GM10266 (cell line): ENCODE results near the gene PCDHGB4.

Experiments used
- DNase-seq: peaks from one replicate; pipeline ENCODE4 v3.0.0; 2012; ENCODE audit errors: extremely low spot score
- TF ChIP-seq, protein P1 (sequence below): IDR thresholded peaks from 2 replicates; pipeline ENCODE4 v1.5.1; 2012; ENCODE audit warnings: mild to moderate bottlenecking, low read depth; ENCODE audit not compliant: control insufficient read depth, insufficient read depth; ENCODE audit errors: missing control alignments

Gene PCDHGB4

DNA sequence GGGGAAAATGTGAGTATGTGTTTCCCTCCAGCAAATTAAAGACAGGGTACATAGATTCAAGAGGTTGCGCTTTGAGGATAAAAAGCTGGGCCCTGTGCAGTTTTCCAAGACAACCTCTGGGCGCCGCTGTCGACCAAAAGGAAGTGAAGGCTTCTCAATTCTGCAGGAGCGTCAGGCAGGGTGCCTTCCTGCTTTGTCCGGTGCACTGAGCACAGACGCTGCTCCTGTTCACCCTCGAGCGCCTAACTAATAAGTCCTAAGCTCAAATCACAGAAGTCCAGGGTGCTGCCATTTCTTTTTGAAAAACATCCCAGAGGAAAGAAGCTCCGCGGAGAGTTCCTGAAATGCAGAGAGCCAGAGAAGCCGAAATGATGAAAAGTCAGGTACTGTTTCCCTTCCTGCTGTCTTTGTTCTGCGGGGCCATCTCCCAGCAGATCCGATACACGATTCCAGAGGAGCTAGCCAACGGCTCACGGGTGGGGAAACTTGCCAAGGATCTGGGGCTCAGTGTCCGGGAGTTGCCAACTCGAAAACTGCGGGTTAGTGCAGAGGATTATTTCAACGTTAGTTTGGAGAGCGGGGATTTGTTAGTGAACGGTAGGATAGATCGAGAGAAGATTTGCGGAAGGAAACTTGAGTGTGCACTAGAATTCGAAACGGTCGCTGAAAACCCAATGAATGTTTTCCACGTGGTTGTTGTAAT, 37.4 kb upstream of the PCDHGB4 start, which contains the start of gene PCDHGB1:
Gene PCDHGB1, plus strand, starts transcription at position 183 of the 703 bp plus-strand sequence. Its CDS starts 162 bp downstream, at position 345.
- TF ChIP-seq, protein P1, sequence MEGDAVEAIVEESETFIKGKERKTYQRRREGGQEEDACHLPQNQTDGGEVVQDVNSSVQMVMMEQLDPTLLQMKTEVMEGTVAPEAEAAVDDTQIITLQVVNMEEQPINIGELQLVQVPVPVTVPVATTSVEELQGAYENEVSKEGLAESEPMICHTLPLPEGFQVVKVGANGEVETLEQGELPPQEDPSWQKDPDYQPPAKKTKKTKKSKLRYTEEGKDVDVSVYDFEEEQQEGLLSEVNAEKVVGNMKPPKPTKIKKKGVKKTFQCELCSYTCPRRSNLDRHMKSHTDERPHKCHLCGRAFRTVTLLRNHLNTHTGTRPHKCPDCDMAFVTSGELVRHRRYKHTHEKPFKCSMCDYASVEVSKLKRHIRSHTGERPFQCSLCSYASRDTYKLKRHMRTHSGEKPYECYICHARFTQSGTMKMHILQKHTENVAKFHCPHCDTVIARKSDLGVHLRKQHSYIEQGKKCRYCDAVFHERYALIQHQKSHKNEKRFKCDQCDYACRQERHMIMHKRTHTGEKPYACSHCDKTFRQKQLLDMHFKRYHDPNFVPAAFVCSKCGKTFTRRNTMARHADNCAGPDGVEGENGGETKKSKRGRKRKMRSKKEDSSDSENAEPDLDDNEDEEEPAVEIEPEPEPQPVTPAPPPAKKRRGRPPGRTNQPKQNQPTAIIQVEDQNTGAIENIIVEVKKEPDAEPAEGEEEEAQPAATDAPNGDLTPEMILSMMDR, result peak; percentile 49
- DNase-seq, result peak; percentile 59

DNA sequence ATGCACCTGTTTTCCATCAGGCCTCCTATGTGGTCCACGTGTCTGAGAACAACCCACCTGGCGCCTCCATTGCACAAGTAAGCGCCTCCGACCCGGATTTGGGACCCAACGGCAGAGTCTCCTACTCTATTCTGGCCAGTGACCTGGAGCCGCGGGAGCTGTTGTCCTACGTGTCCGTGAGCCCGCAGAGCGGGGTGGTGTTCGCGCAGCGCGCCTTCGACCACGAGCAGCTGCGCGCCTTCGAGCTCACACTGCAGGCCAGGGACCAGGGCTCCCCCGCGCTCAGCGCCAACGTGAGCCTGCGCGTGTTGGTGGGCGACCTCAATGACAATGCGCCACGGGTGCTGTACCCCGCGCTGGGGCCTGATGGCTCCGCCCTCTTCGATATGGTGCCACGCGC, 35.9 kb upstream of the PCDHGB4 start:
- DNase-seq, result no peak
- TF ChIP-seq, protein P1, result no peak

DNA sequence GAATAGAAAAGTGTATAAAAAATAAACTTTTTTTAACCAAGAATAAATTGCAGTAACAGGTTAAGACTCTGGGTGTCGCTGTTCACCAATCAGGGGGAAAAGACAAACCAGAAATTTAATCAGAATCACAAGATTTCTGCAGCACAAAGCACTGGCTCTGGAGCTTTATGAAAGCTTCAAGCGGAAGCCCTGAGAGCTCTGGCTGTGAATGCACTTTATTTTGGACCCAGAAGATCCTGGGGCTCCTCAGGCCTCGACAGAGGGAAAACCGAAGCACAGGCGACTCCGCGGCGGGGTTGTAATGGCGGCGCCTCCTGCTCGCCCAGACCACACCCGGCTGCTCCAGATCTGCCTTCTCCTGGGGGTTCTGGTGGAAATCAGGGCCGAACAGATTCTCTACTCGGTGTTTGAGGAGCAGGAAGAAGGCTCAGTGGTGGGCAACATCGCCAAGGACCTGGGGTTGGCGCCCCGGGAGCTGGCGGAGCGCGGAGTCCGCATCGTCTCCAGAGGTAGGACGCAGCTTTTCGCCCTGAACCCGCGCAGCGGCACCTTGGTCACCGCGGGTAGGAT, 32.5 kb upstream of the PCDHGB4 start, which contains the start of gene PCDHGA4:
Gene PCDHGA4, plus strand, starts transcription at position 122 of the 570 bp plus-strand sequence. Its CDS starts 87 bp downstream, at position 209.
- TF ChIP-seq, protein P1, result peak; percentile 7
- DNase-seq, result no peak

DNA sequence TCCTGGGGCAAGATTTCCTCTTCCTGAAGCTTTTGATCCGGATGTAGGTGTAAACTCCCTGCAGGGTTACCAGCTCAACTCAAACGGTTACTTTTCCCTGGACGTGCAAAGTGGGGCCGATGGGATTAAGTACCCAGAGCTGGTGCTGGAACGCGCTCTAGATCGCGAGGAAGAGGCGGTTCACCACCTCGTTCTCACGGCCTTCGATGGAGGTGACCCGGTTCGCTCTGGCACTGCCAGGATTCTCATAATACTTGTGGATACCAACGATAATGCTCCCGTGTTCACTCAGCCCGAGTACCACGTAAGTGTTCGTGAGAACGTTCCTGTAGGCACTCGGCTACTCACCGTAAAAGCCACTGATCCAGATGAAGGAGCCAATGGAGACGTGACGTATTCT, 31.9 kb upstream of the PCDHGB4 start:
- TF ChIP-seq, protein P1, result no peak
- DNase-seq, result no peak

DNA sequence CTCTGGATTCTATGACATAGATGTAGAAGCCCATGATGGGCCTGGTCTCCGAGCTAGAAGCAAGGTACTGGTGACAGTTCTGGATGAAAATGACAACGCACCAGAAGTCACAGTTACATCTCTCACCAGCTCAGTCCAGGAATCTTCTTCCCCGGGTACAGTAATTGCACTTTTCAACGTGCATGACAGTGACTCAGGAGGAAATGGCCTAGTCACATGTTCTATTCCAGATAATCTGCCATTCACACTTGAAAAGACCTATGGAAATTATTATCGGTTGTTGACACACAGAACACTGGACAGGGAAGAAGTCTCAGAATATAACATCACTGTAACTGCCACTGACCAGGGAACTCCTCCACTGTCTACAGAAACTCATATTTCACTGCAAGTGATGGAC, 31.4 kb upstream of the PCDHGB4 start:
- TF ChIP-seq, protein P1, result no peak
- no peak for DNase-seq

DNA sequence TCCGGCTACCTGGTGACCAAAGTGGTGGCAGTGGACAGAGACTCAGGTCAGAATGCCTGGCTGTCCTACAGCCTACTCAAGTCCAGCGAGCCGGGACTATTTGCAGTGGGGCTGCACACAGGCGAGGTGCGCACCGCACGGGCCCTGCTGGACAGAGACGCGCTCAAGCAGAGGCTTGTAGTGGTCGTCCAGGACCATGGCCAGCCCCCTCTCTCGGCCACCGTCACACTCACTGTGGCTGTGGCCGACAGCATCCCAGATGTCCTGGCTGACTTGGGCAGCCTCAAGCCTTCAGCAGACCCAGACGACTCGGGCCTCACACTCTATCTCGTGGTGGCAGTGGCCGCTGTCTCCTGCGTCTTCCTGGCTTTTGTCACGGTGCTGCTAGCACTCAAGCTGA, 30.5 kb upstream of the PCDHGB4 start:
- TF ChIP-seq, protein P1, result no peak

More for the DNA sequence above, 30.5 kb upstream of the PCDHGB4 start:
- no peak for DNase-seq
